Stimulated activated naive B cell treated with anti-CD40 and anti-IgM and Interleukin-4, amounts not matched to agents 10 μg/mL and 1 μg/mL and 100 μg/mL, for 72 hours (primary cell): ENCODE results near the gene TMEM61.

Source experiments
- ATAC-seq, 2 donors: fragments of 150-1000 bp; cut with Tn5 transposase; replicated peaks; 2 replicates each; pipeline ENCODE4 v1.10.0; 2021; ENCODE audit warnings: moderate library complexity in 1 of 2
- DNase-seq: peaks from one replicate; pipeline ENCODE4 v3.0.0; 2021
- H3K27ac Mint-ChIP-seq: one replicate; pipeline ENCODE4 v1.8.0; 2022; ENCODE audit warnings: mild to moderate bottlenecking, mixed read lengths
- H3K27me3 Mint-ChIP-seq, 2 donors: one replicate each; pipeline ENCODE4 v1.8.0; 2022; ENCODE audit warnings: mixed read lengths in 2 of 2
- H3K36me3 Mint-ChIP-seq, 2 donors: one replicate each; pipeline ENCODE4 v1.8.0; 2022; ENCODE audit warnings: mixed read lengths in 2 of 2, mild to moderate bottlenecking in 1 of 2
- H3K4me1 Mint-ChIP-seq, 2 donors: one replicate each; pipeline ENCODE4 v1.8.0; 2022; ENCODE audit warnings: mixed read lengths in 2 of 2, mild to moderate bottlenecking in 1 of 2
- H3K4me3 Mint-ChIP-seq, 2 donors: one replicate each; pipeline ENCODE4 v1.8.0; 2022; ENCODE audit warnings: mild to moderate bottlenecking in 2 of 2, mixed read lengths in 2 of 2, moderate library complexity in 1 of 2
- H3K9me3 Mint-ChIP-seq, 2 donors: one replicate each; pipeline ENCODE4 v1.8.0; 2022; ENCODE audit warnings: mixed read lengths in 2 of 2, mild to moderate bottlenecking in 1 of 2

TMEM61 gene

DNA sequence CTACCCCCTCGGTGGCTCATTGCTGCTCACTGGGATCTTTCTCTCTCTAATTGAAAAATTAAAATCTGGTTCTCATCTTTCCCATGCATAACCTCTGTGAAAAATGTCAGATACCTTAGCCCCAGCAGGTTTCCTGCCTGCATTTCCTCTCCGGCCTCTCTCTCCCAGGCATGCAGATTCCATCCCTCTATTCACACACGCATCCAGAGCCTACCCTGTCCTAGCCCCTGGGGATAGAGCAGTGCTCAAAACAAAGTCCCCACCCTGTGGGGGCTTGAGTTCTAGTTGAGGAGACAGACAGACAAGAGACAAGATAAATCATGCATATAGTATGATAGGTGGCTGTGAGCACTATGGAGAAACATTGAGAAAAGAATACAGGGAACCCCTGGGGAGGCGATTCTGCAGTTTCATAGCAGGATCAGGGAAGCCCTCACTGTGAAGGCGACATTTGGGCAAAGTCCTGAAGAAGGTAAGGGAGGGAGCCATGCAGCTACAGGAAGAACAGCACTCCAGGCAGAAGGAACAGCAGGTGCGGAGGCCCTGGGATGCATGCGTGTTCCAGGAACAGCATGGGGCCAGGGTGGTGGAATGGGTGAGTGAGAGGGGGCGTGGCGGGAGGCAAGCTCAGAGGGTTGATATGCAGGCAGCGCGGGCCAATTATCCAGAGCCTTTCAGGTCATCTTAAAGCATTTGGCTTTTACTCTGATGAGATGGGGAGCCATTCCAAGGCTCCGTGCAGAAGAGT lies 14.8 kb downstream of the TMEM61 start:
- peaks cover 8 to 12% of the 10 kb centered on the region in 2 donors for H3K4me1 Mint-ChIP-seq
- no peaks in the 10 kb centered on the region for H3K36me3 Mint-ChIP-seq
- H3K27me3 Mint-ChIP-seq = peaks cover 35 to 50% of the 10 kb centered on the region in 2 donors
- DNase-seq = no peak
- no peak for ATAC-seq
- no peaks in the 10 kb centered on the region for H3K9me3 Mint-ChIP-seq
- H3K4me3 Mint-ChIP-seq = no peak overlapping the region
- H3K27ac Mint-ChIP-seq = no peak overlapping the region

DNA sequence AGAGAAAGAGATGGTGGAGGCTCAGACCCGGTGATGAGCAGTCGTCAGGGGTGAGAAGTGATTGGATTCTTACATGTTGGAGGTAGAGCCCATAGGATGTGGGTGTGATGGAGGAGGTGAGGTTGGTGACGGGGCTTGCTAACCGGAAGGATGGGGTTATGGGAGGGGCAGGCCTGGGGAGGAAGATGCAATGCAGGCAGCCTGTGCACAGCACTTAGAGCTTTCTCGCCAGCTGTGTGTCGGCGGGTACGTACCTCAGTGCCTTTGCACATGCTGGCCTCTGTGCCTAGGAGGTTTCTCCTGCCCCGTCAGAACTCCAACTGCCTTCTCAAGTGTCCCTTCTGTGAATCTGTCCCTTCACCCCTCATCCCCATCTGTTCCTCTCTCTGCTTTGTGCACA lies 15.4 kb downstream of the TMEM61 start:
- Mint-ChIP-seq H3K4me3 (no peak overlapping the region), H3K9me3 (no peaks in the 10 kb centered on the region), H3K4me1 (peaks cover 8 to 12% of the 10 kb centered on the region in 2 donors), H3K27ac (peak overlapping the region; percentile 7), H3K36me3 (no peaks in the 10 kb centered on the region), H3K27me3 (peaks cover 35 to 50% of the 10 kb centered on the region in 2 donors)
- ATAC-seq (no peak), DNase-seq (no peak)

DNA sequence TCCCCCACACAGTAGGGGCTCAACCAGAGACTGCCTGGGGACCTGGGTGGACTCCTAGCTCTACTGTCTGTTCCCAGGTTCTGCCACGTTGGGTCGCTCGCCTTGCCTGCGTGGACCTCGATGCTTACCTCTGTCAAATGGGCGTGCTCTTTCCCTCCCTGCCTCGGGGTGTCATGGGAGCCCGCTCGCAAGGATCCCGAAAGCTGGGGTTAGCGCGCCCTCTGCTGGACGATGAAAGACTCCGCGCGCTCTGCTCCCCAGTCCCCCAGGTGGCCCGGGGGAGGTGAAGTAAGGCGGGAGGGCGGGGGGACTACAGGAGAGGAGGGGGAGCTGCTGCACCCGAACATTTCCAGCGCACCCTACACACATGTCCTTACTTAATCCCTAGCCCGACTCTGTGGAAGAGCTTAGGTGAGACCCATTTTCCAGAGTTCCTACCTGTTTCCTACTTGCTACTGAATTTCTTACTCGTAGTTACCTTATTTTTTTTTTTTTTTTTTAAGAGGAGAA lies 16.0 kb downstream of the TMEM61 start:
- Mint-ChIP-seq H3K27me3 (peaks cover 35 to 50% of the 10 kb centered on the region in 2 donors), H3K27ac (no peak overlapping the region), H3K4me3 (peak overlapping the region in 1 of 2 donors; percentile 12), H3K9me3 (no peaks in the 10 kb centered on the region), H3K4me1 (peaks cover 8 to 12% of the 10 kb centered on the region in 2 donors), H3K36me3 (no peaks in the 10 kb centered on the region)
- DNase-seq (peak; percentile 65), ATAC-seq (peak; percentile 88 to 92)

DNA sequence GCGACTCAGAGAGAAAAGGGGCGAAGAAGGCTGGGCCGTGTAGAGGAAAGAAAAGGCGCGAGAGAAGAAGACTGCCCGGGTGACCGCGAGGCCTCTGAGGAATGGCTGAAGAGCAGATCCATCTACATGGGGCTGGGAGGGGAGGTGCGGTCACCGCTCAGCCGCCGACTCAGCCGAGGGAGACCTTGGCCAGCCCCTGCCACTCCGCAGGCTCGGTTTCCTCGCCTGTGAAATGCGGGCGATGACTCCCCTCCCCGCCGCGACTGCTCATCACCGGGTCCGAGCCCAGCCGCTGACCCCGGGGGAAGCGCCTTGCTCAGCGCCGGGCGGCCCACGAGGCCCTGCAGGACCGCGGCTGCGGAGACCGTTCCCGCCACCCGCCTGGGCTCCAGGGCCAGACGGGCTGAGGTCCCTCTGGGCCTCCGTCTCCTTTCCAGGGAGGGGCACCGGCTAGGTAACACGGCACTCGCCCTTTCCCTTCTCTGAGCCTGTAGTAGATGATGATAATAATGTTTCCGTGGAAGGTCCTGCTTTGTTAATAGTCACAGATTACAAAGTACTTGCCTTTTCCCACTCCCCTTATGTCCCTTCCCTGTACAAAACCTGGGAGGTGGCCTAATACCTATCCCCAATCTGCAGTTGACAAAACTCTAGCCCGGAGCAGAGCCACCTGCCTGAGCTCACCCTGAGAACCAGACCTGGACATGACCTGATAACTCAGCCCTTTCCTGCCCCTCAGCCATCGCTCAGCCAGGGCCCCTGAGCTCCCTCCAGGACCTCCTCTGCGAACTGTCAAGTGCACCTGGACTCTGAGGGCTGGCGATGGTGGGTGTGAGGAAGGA lies 16.7 kb downstream of the TMEM61 start:
- Mint-ChIP-seq H3K27me3 (peaks cover 35 to 50% of the 10 kb centered on the region in 2 donors), H3K4me1 (peaks cover 8 to 12% of the 10 kb centered on the region in 2 donors), H3K9me3 (no peaks in the 10 kb centered on the region), H3K36me3 (no peaks in the 10 kb centered on the region), H3K27ac (no peak overlapping the region), H3K4me3 (no peak overlapping the region)
- ATAC-seq (peak in 1 of 2 donors; percentile 30), DNase-seq (no peak)

DNA sequence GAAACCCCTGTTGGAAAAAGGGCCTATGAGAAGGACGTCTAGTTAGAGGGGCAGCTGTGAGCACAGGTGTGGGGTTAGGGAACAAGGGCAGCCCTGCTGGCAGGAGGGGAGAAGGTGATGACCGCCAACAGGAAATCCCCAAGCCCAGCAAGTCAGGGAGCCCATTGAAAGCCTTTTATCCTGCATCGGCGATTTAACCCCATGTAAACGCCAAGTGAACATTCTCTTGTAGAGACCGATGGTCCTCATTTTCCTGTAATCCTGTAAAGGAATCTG lies 17.2 kb downstream of the TMEM61 start:
- Mint-ChIP-seq H3K9me3 (no peaks in the 10 kb centered on the region), H3K4me3 (no peak overlapping the region), H3K36me3 (no peaks in the 10 kb centered on the region), H3K27me3 (peaks cover 35 to 50% of the 10 kb centered on the region in 2 donors), H3K27ac (no peak overlapping the region), H3K4me1 (peaks cover 8 to 12% of the 10 kb centered on the region in 2 donors)
- no peak for DNase-seq
- no peak for ATAC-seq

DNA sequence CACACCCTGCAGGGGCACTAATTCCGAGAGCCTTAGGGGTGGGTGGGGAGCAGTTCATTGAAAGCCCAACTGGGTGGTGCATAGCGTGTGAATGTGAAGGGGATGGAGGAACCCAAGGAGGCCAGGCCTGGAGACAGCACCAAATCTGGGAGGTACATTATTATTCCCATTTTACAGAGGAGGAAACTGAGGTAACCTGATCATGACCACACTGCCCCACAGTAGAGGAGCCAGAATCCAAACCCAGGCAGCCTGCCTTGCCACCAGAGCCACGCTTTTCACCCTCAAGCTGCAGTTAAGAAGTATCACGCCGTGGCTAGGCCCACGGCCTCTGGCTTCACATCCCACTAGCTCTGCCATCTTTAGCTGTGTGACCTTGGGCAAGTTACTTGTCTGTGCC lies 17.7 kb downstream of the TMEM61 start:
- Mint-ChIP-seq H3K4me1 (peaks cover 8 to 12% of the 10 kb centered on the region in 2 donors), H3K27me3 (peaks cover 35 to 50% of the 10 kb centered on the region in 2 donors), H3K4me3 (no peak overlapping the region), H3K36me3 (no peaks in the 10 kb centered on the region), H3K27ac (no peak overlapping the region), H3K9me3 (no peaks in the 10 kb centered on the region)
- DNase-seq = no peak
- no peak for ATAC-seq

DNA sequence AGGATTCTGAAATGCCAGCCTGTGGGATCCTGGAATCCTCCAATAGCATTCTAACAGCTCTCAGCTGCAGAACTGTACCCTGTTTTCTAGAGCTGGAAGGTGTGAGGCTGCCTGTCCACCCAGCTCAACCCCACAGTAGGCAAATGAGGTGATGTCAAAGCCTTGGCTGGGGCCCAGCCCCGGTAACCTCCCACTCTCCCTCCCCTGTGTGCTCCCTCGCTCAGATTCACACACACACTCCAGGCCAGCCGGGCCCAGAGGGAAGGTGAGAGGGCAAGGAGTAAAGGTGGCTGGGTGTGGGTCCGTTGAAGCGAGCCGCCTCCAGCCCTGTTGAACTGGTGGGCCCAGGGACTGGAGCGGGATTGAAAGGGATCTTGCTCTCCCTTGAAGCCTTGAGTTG lies 18.2 kb downstream of the TMEM61 start, which contains the start of gene BSND:
TSS of gene BSND (plus strand) at position 257 of the 400 bp plus-strand sequence. CDS start 254 bp downstream, outside the sequence.
- DNase-seq (no peak), ATAC-seq (no peak)
- Mint-ChIP-seq H3K4me3 (no peak within 1 kb of the TSS), H3K27me3 (peaks cover 35 to 50% of the 10 kb centered on the region in 2 donors), H3K27ac (no peak within 1 kb of the TSS), H3K36me3 (no peaks in the 10 kb centered on the region), H3K4me1 (peaks cover 8 to 12% of the 10 kb centered on the region in 2 donors), H3K9me3 (no peaks in the 10 kb centered on the region)

DNA sequence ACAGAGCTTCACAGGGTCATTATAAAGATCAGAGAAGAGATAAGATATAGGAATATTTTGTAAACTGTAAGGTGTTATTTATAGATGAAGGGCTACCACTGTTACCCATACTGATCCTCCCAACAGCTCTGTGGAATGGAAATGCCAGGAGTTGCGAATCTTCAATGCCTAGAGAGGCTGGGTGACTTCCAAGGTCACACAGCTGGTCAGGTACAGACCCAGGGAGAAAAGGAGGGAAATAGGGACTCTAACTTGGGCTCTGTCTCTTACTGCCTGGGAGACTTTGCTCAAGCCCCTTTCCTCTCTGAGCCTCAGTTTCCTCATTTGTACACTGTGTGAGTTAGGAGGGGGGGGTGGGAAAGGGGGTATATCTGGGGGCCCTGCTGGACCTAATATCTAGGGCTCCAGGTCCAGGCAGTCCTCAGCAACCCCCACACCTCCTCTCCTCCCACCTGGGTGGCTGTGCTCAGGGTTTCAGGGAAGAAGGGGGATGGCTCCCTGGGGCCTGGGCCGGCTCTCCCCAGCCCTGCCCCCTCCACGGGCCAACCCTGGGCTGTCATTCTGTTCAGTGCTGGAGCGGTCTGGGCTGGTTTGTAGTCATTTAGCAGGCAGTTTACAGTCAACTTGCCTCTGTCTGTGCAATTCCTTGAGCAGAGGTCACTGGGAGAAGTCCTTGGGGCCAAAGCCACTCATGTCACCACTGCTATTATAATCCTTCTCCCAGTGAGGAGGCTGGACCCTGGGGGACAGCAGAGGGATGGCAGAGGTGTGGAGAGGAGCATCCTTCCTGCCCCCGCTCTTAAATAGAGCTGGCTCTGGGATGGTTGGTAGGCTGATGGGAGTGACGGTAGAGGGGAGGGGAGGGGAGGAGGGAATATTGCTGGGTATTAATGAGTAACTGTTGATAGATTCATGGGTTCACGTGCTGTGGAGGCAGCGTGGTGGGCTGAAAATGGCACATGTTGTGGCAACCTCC lies 20.0 kb downstream of the TMEM61 start:
- DNase-seq (no peak), ATAC-seq (no peak)
- no peaks in the 10 kb centered on the region for H3K9me3 Mint-ChIP-seq
- no peak overlapping the region for H3K4me3 Mint-ChIP-seq
- no peak overlapping the region for H3K27ac Mint-ChIP-seq
- H3K36me3 Mint-ChIP-seq = no peaks in the 10 kb centered on the region
- H3K4me1 Mint-ChIP-seq = peaks cover 8 to 12% of the 10 kb centered on the region in 2 donors
- H3K27me3 Mint-ChIP-seq = peaks cover 23 to 37% of the 10 kb centered on the region in 2 donors

DNA sequence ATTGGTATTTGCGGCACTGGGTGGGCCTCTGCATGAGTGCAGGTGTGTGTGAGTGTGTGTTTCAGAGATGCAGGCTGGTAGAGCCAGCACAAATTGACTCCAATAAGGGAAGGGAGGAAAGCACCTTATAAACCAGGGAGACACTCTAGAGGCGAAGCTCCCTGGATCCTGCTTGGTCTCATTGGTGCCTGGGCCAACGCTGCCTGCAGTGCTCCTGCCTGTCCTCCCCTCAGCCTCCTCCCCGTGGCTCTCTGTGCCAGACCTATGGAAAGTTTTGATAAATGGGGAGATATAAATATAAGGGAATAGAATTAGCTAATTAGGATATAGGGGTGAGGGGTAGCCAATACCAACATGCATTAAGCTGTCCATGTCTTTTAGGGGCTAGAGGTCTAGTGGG lies 20.9 kb downstream of the TMEM61 start:
- ATAC-seq (no peak), DNase-seq (no peak)
- Mint-ChIP-seq H3K27ac (no peak overlapping the region), H3K4me3 (no peak overlapping the region), H3K4me1 (peaks cover 7 to 9% of the 10 kb centered on the region in 2 donors), H3K36me3 (no peaks in the 10 kb centered on the region), H3K9me3 (no peaks in the 10 kb centered on the region), H3K27me3 (peaks cover 14 to 28% of the 10 kb centered on the region in 2 donors)

DNA sequence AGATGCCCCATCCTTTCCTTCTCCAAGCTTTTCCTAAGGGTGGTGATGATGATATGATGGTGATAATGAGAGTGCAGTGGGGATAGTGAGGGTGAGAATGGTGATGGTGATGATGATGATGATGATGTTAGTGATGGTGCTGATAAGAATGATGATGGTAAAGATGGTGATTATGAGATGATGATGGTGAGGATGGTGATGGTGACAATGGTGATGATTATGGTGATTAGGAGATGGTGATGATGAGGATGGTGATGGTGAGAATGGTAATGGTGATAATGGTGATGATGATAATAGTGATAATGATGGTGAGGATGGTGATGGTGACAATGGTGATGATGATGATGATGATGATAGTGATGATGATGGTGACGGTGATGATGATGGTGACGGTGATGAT lies 22.3 kb downstream of the TMEM61 start:
- Mint-ChIP-seq H3K27ac (no peak overlapping the region), H3K4me1 (no peaks in the 10 kb centered on the region), H3K27me3 (peaks cover 4 to 14% of the 10 kb centered on the region in 2 donors), H3K36me3 (no peaks in the 10 kb centered on the region), H3K4me3 (no peak overlapping the region), H3K9me3 (no peaks in the 10 kb centered on the region)
- DNase-seq = no peak
- ATAC-seq = no peak

DNA sequence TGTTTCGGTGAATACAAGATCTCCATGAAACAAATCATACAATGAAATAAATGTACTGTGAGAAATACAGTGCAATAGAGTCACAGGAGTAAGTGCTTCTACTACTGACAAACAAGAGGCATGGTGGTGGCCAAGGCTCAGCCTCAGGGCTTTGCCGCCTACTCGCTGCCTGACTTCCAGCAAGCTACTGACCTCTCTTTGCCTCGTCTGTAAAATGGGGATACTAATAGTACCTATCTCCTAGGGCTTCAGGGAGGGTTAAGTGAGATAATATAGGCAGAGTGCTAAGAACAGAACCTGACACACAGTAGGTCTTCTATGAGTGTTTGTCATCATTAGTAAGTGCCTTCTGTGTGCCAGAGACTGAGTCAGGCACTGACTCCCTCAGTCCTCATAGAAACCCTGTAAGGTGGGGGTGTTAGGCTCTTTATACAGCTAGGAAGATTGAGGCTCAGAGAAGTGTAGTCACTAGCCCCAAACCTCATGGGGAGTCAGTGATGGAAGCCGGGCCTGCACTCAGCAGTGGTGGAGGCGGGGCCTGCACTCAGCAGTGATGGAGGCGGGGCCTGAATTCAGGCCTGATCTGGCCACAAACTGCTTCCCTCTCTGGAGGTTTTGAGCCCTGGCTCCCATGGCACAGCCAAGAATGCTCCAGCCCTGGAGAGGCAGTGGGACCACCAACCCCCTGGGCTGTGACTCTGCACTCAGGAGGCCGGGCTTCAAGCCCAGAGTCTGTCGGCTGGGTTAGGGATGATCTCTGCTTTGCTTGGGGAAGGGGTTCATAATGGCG lies 25.1 kb downstream of the TMEM61 start:
- H3K36me3 Mint-ChIP-seq = no peaks in the 10 kb centered on the region
- H3K4me1 Mint-ChIP-seq = no peaks in the 10 kb centered on the region
- ATAC-seq = peak in 1 of 2 donors; percentile 34
- no peak overlapping the region for H3K4me3 Mint-ChIP-seq
- H3K27me3 Mint-ChIP-seq = no peaks in the 10 kb centered on the region
- peaks cover 0 to 3% of the 10 kb centered on the region in 2 donors for H3K9me3 Mint-ChIP-seq
- no peak for DNase-seq
- H3K27ac Mint-ChIP-seq = no peak overlapping the region

DNA sequence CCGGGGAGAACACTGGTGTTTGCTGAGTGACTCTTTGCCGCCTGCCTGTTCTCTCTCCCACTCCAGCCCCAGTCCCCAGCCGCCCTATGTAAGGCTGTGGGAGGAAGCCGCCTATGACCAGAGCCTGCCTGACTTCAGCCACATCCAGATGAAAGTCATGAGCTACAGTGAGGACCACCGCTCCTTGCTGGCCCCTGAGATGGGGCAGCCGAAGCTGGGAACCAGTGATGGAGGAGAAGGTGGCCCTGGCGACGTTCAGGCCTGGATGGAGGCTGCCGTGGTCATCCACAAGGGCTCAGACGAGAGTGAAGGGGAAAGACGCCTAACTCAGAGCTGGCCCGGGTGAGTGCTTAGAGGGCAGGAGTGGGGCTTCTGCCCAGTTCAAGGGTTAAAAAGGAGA lies 26.5 kb downstream of the TMEM61 start:
- H3K27ac Mint-ChIP-seq = no peak overlapping the region
- ATAC-seq (no peak), DNase-seq (no peak)
- no peaks in the 10 kb centered on the region for H3K4me1 Mint-ChIP-seq
- peaks cover 0 to 3% of the 10 kb centered on the region in 2 donors for H3K9me3 Mint-ChIP-seq
- H3K27me3 Mint-ChIP-seq = no peaks in the 10 kb centered on the region
- no peak overlapping the region for H3K4me3 Mint-ChIP-seq
- H3K36me3 Mint-ChIP-seq = no peaks in the 10 kb centered on the region

DNA sequence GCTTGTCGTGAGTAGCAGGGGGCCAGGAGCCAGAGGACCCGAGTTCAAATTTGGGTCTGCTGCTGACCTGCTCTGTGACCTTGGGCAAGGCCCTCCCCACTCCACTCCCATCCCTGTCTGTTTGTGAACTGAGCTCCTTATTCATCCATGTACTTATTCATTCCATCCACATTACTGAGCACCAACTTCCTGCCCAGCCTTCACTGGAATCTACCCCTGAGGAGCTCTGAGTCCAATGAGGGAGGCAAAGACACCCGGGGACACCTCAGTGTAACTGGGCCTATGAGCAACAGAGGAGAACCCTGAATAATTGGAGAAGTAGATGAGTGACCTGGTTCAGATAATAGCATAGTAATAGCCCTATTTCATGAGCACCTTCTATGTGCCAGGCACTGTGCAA lies 27.2 kb downstream of the TMEM61 start:
- H3K36me3 Mint-ChIP-seq = no peaks in the 10 kb centered on the region

More for the DNA sequence above, 27.2 kb downstream of the TMEM61 start:
- Mint-ChIP-seq H3K9me3 (peaks cover 0 to 3% of the 10 kb centered on the region in 2 donors), H3K4me3 (no peak overlapping the region), H3K4me1 (no peaks in the 10 kb centered on the region), H3K27ac (no peak overlapping the region), H3K27me3 (peaks cover 0 to 5% of the 10 kb centered on the region in 2 donors)
- no peak for DNase-seq
- no peak for ATAC-seq
